Thyroid gland (tissue), 4 donors: ENCODE data around the gene MYO15A.

Experiments used
- POLR2A ChIP-seq, 2 donors: fragments of 450-650 bp; IDR thresholded peaks; one replicate each; pipeline ENCODE4 v1.6.1; 2017; ENCODE audit warnings: antibody characterized with exemption in 2 of 2, mild to moderate bottlenecking in 2 of 2, moderate library complexity in 1 of 2
- TF ChIP-seq, protein P1 (sequence below), 6 experiments: fragments of 200-600 bp in 3 of 6; fragments of 450-650 bp in 3 of 6; sonication (generic) in 3 of 6; IDR thresholded peaks; one replicate each; pipeline ENCODE4 v1.5.1; 2016 to 2019; ENCODE audit warnings: antibody characterized with exemption in 6 of 6, mild to moderate bottlenecking in 2 of 6, inconsistent platforms in 1 of 6, moderate library complexity in 1 of 6

DNA sequence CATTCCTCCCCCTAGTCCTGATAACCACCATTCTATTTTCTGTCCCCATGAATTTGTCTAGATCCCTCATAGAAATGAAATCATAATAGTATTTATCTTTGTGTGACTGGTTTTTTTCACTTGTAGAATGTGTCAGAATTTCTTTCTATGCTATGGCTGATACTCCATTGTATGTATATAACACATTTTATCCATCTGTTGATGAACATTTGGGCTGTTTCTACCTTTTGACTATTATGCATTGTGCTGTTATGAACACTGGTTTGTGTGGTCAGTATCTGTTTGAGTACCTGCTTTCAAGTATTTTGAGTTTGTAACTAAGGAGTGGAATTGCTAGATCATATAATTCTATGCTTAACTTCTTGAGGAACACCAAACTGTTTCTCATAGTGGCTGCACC, 36.8 kb upstream of the MYO15A start:
- TF ChIP-seq, protein P1, sequence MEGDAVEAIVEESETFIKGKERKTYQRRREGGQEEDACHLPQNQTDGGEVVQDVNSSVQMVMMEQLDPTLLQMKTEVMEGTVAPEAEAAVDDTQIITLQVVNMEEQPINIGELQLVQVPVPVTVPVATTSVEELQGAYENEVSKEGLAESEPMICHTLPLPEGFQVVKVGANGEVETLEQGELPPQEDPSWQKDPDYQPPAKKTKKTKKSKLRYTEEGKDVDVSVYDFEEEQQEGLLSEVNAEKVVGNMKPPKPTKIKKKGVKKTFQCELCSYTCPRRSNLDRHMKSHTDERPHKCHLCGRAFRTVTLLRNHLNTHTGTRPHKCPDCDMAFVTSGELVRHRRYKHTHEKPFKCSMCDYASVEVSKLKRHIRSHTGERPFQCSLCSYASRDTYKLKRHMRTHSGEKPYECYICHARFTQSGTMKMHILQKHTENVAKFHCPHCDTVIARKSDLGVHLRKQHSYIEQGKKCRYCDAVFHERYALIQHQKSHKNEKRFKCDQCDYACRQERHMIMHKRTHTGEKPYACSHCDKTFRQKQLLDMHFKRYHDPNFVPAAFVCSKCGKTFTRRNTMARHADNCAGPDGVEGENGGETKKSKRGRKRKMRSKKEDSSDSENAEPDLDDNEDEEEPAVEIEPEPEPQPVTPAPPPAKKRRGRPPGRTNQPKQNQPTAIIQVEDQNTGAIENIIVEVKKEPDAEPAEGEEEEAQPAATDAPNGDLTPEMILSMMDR (IDR thresholded peaks at IDR 0.05), result no peak
- no peak for TF ChIP-seq POLR2A (IDR thresholded peaks at IDR 0.05)
